GM13977 (cell line): ENCODE measurements around the gene TTC5.

Experiments used
- DNase-seq: peaks from one replicate; pipeline ENCODE4 v3.0.0; 2012; ENCODE audit warnings: low spot score
- CTCF ChIP-seq: IDR thresholded peaks from 2 replicates; pipeline ENCODE4 v1.5.1; 2012; ENCODE audit warnings: mild to moderate bottlenecking, control low read depth; ENCODE audit not compliant: insufficient read depth; ENCODE audit errors: extremely low read depth, missing control alignments
- in situ Hi-C: fragments of 300-500 bp; cut with MboI; formaldehyde crosslinking; loops from one replicate; pipeline ENCODE4 v1.12.0; 2022; ENCODE audit warnings: low sequenced_read_pairs, low pct_unique_long_range_greater_than_20kb, mixed read lengths, inconsistent platforms; ENCODE audit not compliant: unreplicated experiment

TTC5 gene

GRCh38 chr14:20332431-20332787 is 26.7 kb upstream of the TTC5 start:
- TF ChIP-seq CTCF: no peak
- in situ Hi-C loops: loop anchor here (10.0 kb wide), 1 partner anchor 132 kb away; the partner anchor contains the start of genes PIP4P1 and PNP
- no peak for DNase-seq

- in situ Hi-C loops: loop anchor here (10.0 kb wide), 1 partner anchor 134 kb away; the partner anchor contains the start of genes PIP4P1 and PNP
- no peak for DNase-seq
- no peak for TF ChIP-seq CTCF
Measured at GRCh38 chr14:20331053-20331613, 25.4 kb upstream of the TTC5 start.

DNA sequence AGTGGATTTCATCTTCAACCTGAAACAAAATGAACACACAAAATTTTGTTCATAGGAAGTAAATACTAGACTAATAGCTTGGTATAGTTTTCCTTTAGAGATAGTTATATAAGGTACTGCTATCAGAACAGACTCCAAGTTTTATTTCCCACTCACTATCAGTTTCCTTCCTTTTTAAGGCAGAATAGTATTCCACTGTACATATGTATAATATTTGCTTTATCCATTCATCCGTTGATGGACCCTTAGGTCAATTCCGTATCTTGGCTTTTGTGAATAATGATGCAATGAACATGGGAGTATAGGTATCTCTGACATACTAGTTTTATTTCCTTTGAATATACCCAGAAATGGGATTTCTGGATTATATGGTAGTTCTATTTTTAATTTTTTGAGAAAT is 23.6 kb upstream of the TTC5 start:
- no peak for TF ChIP-seq CTCF
- DNase-seq: no peak
- in situ Hi-C loops: loop anchor here (5.0 kb wide), 1 partner anchor 283 kb away; no protein-coding TSS in a partner anchor

DNA sequence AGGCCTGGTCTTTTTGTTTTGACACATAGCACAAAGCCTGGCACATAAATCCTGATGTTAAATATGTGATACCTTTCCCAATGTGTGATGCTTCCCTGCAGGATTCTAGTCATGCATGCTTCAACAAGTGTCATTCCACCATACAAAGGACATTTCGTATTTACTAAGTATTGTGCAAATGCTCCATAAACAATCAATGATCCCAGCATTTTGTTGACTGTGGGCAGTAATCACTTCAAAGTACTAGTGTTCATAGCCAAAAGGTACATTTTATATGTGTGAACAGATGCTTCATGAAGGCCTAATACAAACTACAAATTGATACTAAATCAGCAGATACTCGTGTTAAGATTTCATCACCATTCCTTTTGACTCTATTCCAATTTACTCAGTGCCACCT is 23.0 kb upstream of the TTC5 start:
- in situ Hi-C loops: loop anchor here (5.0 kb wide), 1 partner anchor 284 kb away; no protein-coding TSS in a partner anchor
- DNase-seq: no peak
- no peak for TF ChIP-seq CTCF

DNA sequence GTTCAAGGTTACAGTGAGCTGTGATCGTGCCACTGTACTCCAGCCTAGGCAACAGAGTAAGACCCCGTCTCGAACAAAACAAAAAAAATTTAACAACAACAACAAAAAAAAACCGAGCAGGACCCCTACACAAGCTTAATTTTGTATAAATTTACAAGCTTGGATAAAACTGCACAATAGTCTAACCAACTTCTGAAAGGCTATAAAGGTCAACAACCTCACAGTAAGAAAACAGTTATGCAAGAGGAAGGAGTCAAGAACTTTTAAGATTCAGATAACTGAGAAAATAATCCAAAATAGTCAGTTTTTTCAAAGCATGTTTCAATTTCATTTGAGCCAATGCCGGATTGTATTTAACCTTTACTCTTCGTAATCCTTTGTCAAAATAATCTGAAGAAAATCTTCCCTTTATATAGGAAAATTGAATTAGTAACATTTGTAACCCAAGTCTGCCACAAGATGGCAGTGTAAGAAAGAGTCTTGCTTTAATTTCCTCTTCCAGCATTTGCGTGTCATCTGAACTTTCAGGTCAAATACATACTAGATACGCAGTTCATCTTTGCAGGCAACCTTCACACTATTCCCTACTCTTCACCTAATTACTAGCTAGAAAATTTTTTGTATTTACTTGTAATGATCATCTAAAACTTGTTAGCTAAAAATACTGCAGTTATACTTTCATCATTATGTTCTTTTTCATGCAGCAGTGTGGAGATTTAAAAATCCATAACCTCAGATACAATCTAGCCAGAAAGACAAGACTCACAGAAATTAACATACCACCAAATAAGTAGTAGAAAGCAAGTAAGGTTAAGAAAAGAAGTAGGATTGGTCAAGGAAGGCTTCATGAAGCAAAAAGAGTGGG is 21.5 kb upstream of the TTC5 start:
- in situ Hi-C loops: loop anchor here (5.0 kb wide), 1 partner anchor 285 kb away; no protein-coding TSS in a partner anchor
- peak; percentile 55 for DNase-seq
- TF ChIP-seq CTCF: peak; percentile 63

DNA sequence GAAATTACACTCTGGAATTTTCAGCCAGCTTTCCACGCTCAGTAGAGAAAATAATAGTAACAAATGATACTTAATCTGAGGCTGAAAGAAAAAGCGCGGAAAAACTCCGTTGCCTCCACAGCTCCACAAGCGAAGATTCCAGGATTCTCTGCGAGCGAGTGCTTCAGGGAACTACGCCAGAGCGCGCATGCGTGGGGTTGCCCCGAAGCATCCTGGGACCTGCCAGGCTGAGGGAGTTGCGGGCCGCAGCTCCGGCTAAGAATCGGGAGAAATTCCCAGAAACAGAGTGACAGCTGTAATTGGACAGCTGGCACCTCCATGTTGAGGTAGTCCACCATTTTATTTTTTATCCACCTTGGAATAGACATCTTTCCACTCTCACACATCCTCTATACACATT is 12.0 kb upstream of the TTC5 start:
- in situ Hi-C loops: no loop called here
- TF ChIP-seq CTCF: no peak
- DNase-seq: no peak
